Measurements from ENCODE around the gene ACADSB. TPM values are rescaled to one million over a fixed set of nuclear protein-coding genes. Genes with fewer than 3 reads are reported as not detected.

ACADSB gene
- total RNA-seq, 1 donor = 9.4 TPM

GRCh38 chr10:123007558-123008354 is 1.1 kb upstream of the ACADSB start:
- Histone ChIP-seq H3K9me3 (ENCODE audit: low read depth, low read length) (no peaks in the 10 kb centered on the region), H3K4me1 (ENCODE audit: insufficient read depth, low read length) (peaks cover 16% of the 10 kb centered on the region), H3K36me3 (ENCODE audit: insufficient read depth, low read length) (no peaks in the 10 kb centered on the region), H3K4me3 (ENCODE audit: insufficient read depth, low read length) (peak overlapping the region; percentile 94), H3K79me2 (ENCODE audit: insufficient read depth, low read length) (peaks cover 56% of the 10 kb centered on the region), H3K27me3 (ENCODE audit: insufficient read depth, low read length) (no peaks in the 10 kb centered on the region), H2AFZ (ENCODE audit: low read length) (peak overlapping the region; percentile 96), H3K27ac (ENCODE audit: low read depth, low read length) (peak overlapping the region; percentile 80), H4K20me1 (ENCODE audit: insufficient read depth, low read length) (peaks cover 11% of the 10 kb centered on the region), H3K4me2 (ENCODE audit: insufficient read depth, low read length) (peak overlapping the region; percentile 94)
- DNase-seq (ENCODE audit: insufficient read length, low spot score, missing footprints) = peak; percentile 88
- TF ChIP-seq CTCF (IDR thresholded peaks at IDR 0.05; ENCODE audit: extremely low read depth, low read depth, low read length) = no peak

- H2AFZ ChIP-seq (ENCODE audit: low read length) = peak overlapping the region; percentile 96
- peaks cover 43% of the 10 kb centered on the region for H3K79me2 ChIP-seq (ENCODE audit: insufficient read depth, low read length)
- H4K20me1 ChIP-seq (ENCODE audit: insufficient read depth, low read length) = peaks cover 11% of the 10 kb centered on the region
- no peaks in the 10 kb centered on the region for H3K27me3 ChIP-seq (ENCODE audit: insufficient read depth, low read length)
- H3K36me3 ChIP-seq (ENCODE audit: insufficient read depth, low read length) = no peaks in the 10 kb centered on the region
- peaks cover 16% of the 10 kb centered on the region for H3K4me1 ChIP-seq (ENCODE audit: insufficient read depth, low read length)
- H3K27ac ChIP-seq (ENCODE audit: low read depth, low read length) = peak overlapping the region; percentile 34
- H3K9me3 ChIP-seq (ENCODE audit: low read depth, low read length) = no peaks in the 10 kb centered on the region
- peak overlapping the region; percentile 99 for H3K4me2 ChIP-seq (ENCODE audit: insufficient read depth, low read length)
- peak overlapping the region; percentile 94 for H3K4me3 ChIP-seq (ENCODE audit: insufficient read depth, low read length)
- no peak for TF ChIP-seq CTCF (IDR thresholded peaks at IDR 0.05; ENCODE audit: extremely low read depth, low read depth, low read length)
- peak; percentile 79 for DNase-seq (ENCODE audit: insufficient read length, low spot score, missing footprints)
Observed at GRCh38 chr10:123009105-123009820, 457 bp downstream of the ACADSB start.

- no peaks in the 10 kb centered on the region for H3K27me3 ChIP-seq (ENCODE audit: insufficient read depth, low read length)
- peaks cover 15% of the 10 kb centered on the region for H3K4me1 ChIP-seq (ENCODE audit: insufficient read depth, low read length)
- no peak overlapping the region for H3K4me2 ChIP-seq (ENCODE audit: insufficient read depth, low read length)
- no peak overlapping the region for H3K27ac ChIP-seq (ENCODE audit: low read depth, low read length)
- peaks cover 4% of the 10 kb centered on the region for H4K20me1 ChIP-seq (ENCODE audit: insufficient read depth, low read length)
- no peak for TF ChIP-seq CTCF (IDR thresholded peaks at IDR 0.05; ENCODE audit: extremely low read depth, low read depth, low read length)
- H3K9me3 ChIP-seq (ENCODE audit: low read depth, low read length) = no peaks in the 10 kb centered on the region
- peaks cover 16% of the 10 kb centered on the region for H3K79me2 ChIP-seq (ENCODE audit: insufficient read depth, low read length)
- no peaks in the 10 kb centered on the region for H3K36me3 ChIP-seq (ENCODE audit: insufficient read depth, low read length)
- no peak for DNase-seq (ENCODE audit: insufficient read length, low spot score, missing footprints)
- no peak overlapping the region for H2AFZ ChIP-seq (ENCODE audit: low read length)
- no peak overlapping the region for H3K4me3 ChIP-seq (ENCODE audit: insufficient read depth, low read length)
Observed at GRCh38 chr10:123011987-123012386, 3.2 kb downstream of the ACADSB start.
